ENCODE data around the gene NEUROG2. TPM values are rescaled to one million over a fixed set of nuclear protein-coding genes. Genes with fewer than 3 reads are reported as not detected.

NEUROG2 gene
- polyA plus RNA-seq, 3 donors, result 0.12 TPM; not detected in 2

DNA sequence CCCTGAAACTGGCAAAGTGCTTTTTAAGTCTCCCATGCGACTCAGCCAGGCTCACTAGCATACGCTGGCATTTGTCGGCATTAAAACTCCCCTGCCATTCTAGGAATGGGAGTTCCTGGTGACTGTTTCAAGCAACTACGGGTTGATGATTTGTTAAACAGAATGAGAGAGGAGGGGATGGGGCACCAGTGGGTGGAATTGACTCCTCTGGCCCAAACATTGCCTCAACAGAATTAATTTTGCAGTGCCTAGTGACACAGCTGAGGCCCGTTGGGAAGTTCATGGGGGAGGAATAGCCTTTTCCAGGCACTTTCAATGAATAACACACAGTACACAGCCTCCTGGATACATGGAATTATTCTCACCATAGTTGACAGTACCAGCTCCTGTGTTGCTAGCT, 30.1 kb downstream of the NEUROG2 start:
- H3K9ac ChIP-seq (ENCODE audit: insufficient read depth, low read length, poor library complexity, severe bottlenecking), result no peak overlapping the region
- H3K4me3 ChIP-seq (replicated peaks in 1 of 3; ENCODE audit: low read depth in 2 of 3, low read length in 3 of 3), result no peak overlapping the region
- H4K20me1 ChIP-seq (ENCODE audit: insufficient read depth, low read length), result no peaks in the 10 kb centered on the region
- H3K9me3 ChIP-seq (replicated peaks in 1 of 2; ENCODE audit: control insufficient read depth in 1 of 2, insufficient read depth in 1 of 2, low read length in 2 of 2), result peaks cover 8 to 13% of the 10 kb centered on the region in 2 donors
- H3K27ac Mint-ChIP-seq, result no peak overlapping the region
- H3K4me2 ChIP-seq (replicated peaks; ENCODE audit: extremely low read depth, low read length, poor library complexity, severe bottlenecking), result no peak overlapping the region
- H3K79me2 ChIP-seq (ENCODE audit: insufficient read depth, low read length), result no peaks in the 10 kb centered on the region
- H3K36me3 ChIP-seq (replicated peaks in 1 of 2; ENCODE audit: control insufficient read depth in 1 of 2, insufficient read depth in 2 of 2, low read length in 2 of 2), result no peaks in the 10 kb centered on the region
- TF ChIP-seq, protein P1, sequence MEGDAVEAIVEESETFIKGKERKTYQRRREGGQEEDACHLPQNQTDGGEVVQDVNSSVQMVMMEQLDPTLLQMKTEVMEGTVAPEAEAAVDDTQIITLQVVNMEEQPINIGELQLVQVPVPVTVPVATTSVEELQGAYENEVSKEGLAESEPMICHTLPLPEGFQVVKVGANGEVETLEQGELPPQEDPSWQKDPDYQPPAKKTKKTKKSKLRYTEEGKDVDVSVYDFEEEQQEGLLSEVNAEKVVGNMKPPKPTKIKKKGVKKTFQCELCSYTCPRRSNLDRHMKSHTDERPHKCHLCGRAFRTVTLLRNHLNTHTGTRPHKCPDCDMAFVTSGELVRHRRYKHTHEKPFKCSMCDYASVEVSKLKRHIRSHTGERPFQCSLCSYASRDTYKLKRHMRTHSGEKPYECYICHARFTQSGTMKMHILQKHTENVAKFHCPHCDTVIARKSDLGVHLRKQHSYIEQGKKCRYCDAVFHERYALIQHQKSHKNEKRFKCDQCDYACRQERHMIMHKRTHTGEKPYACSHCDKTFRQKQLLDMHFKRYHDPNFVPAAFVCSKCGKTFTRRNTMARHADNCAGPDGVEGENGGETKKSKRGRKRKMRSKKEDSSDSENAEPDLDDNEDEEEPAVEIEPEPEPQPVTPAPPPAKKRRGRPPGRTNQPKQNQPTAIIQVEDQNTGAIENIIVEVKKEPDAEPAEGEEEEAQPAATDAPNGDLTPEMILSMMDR (IDR thresholded peaks at IDR 0.05), result no peak
- no peaks in the 10 kb centered on the region for H3K4me1 Mint-ChIP-seq
- H3K36me3 Mint-ChIP-seq, result no peaks in the 10 kb centered on the region
- no peak overlapping the region for H3K4me3 Mint-ChIP-seq
- H3K4me1 ChIP-seq (ENCODE audit: control insufficient read depth in 1 of 2, insufficient read depth in 2 of 2, low read length in 2 of 2), result no peaks in the 10 kb centered on the region
- 100% methylated on average over 1 of the region's 5 CpGs for whole genome bisulfite sequencing (ENCODE audit: insufficient coverage)
- intact Hi-C loops (cut with micrococcal nuclease), result no loop called here
- H3K27me3 ChIP-seq (ENCODE audit: control insufficient read depth in 2 of 2, insufficient read depth in 2 of 2, low read length in 2 of 2), result peaks cover 0 to 2% of the 10 kb centered on the region in 2 donors
- H2AFZ ChIP-seq (ENCODE audit: insufficient read depth, low read depth, low read length, poor library complexity, severe bottlenecking), result no peak overlapping the region
- H3K27ac ChIP-seq (ENCODE audit: low read depth in 1 of 2, low read length in 2 of 2), result no peak overlapping the region
- peaks cover 4 to 10% (median 5%) of the 10 kb centered on the region in 3 donors for H3K27me3 Mint-ChIP-seq (ENCODE audit: low read depth in 3 of 3)
- no peak for DNase-seq
- H3K9me3 Mint-ChIP-seq, result peaks cover 14 to 26% (median 20%) of the 10 kb centered on the region in 7 donors

DNA sequence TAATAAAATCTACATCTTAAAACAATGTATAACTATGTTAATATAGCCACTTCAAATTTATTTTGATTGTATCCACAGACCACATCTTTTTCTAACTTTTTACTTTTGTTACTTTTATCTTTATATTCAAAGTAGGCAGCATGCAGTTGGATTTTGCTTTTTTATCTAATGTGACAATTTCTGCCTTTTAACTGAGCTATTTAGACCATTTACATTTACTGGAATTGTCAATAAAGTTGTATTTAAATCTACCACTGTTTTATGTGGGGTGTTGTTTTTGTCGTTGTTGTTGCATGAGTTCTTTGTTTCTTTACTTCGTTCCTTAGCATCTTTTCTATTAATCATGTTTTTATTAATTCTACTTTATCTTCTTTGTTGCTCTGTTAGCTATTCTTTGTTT, 42.0 kb downstream of the NEUROG2 start:
- H3K4me2 ChIP-seq (replicated peaks; ENCODE audit: extremely low read depth, low read length, poor library complexity, severe bottlenecking), result no peak overlapping the region
- no peaks in the 10 kb centered on the region for H4K20me1 ChIP-seq (ENCODE audit: insufficient read depth, low read length)
- peaks cover 0 to 17% (median 2%) of the 10 kb centered on the region in 7 donors for H3K9me3 Mint-ChIP-seq
- no peaks in the 10 kb centered on the region for H3K79me2 ChIP-seq (ENCODE audit: insufficient read depth, low read length)
- DNase-seq, result no peak
- no peaks in the 10 kb centered on the region for H3K36me3 Mint-ChIP-seq
- TF ChIP-seq, protein P1 (IDR thresholded peaks at IDR 0.05), result no peak
- H3K36me3 ChIP-seq (replicated peaks in 1 of 2; ENCODE audit: control insufficient read depth in 1 of 2, insufficient read depth in 2 of 2, low read length in 2 of 2), result no peaks in the 10 kb centered on the region
- H3K4me3 Mint-ChIP-seq, result no peak overlapping the region
- H3K27me3 Mint-ChIP-seq (ENCODE audit: low read depth in 3 of 3), result peaks cover 2 to 13% (median 7%) of the 10 kb centered on the region in 3 donors
- no peak overlapping the region for H3K9ac ChIP-seq (ENCODE audit: insufficient read depth, low read length, poor library complexity, severe bottlenecking)
- no peak overlapping the region for H2AFZ ChIP-seq (ENCODE audit: insufficient read depth, low read depth, low read length, poor library complexity, severe bottlenecking)
- no peaks in the 10 kb centered on the region for H3K27me3 ChIP-seq (ENCODE audit: control insufficient read depth in 2 of 2, insufficient read depth in 2 of 2, low read length in 2 of 2)
- H3K27ac ChIP-seq (ENCODE audit: low read depth in 1 of 2, low read length in 2 of 2), result no peak overlapping the region
- no peaks in the 10 kb centered on the region for H3K9me3 ChIP-seq (replicated peaks in 1 of 2; ENCODE audit: control insufficient read depth in 1 of 2, insufficient read depth in 1 of 2, low read length in 2 of 2)
- no peak overlapping the region for H3K4me3 ChIP-seq (replicated peaks in 1 of 3; ENCODE audit: low read depth in 2 of 3, low read length in 3 of 3)
- no peak overlapping the region for H3K27ac Mint-ChIP-seq
- intact Hi-C loops (cut with micrococcal nuclease), result no loop called here
- H3K4me1 Mint-ChIP-seq, result no peaks in the 10 kb centered on the region
- no peaks in the 10 kb centered on the region for H3K4me1 ChIP-seq (ENCODE audit: control insufficient read depth in 1 of 2, insufficient read depth in 2 of 2, low read length in 2 of 2)
- no CpG with 5 or more reads among the region's 2 CpGs for WGBS (ENCODE audit: insufficient coverage)
